NB4 (cell line): ENCODE measurements around the gene RNF152.

Experiments
- DNase-seq: peaks from one replicate; pipeline ENCODE4 v3.0.0; 2010; ENCODE audit warnings: low read depth
- H3K4me3 ChIP-seq: one replicate; pipeline ENCODE4 v1.5.1; 2011; ENCODE audit warnings: mild to moderate bottlenecking, low read depth, low read length, moderate library complexity
- CTCF ChIP-seq: IDR thresholded peaks from one replicate; pipeline ENCODE4 v1.5.1; 2012; ENCODE audit warnings: low read depth, low read length
- MAX ChIP-seq: IDR thresholded peaks from 2 replicates; pipeline ENCODE4 v1.6.1; 2011; ENCODE audit warnings: low read depth, low read length
- MYC ChIP-seq: IDR thresholded peaks from 2 replicates; pipeline ENCODE4 v1.6.1; 2011; ENCODE audit warnings: low read depth, low read length
- POLR2A ChIP-seq: IDR thresholded peaks from 2 replicates; pipeline ENCODE4 v1.6.1; 2011; ENCODE audit warnings: mild to moderate bottlenecking; ENCODE audit not compliant: insufficient read length; ENCODE audit errors: extremely low read depth

The RNF152 gene

GRCh38 chr18:61883547-61883946 lies 9.3 kb downstream of the RNF152 start:
- DNase-seq: no peak
- TF ChIP-seq CTCF (no peak), POLR2A (no peak), MAX (no peak), MYC (no peak)
- H3K4me3 ChIP-seq: no peak overlapping the region

- no peak for DNase-seq
- TF ChIP-seq MYC (no peak), MAX (no peak), POLR2A (no peak), CTCF (no peak)
- H3K4me3 ChIP-seq: no peak overlapping the region
These were observed 10.4 kb downstream of the RNF152 start for GRCh38 chr18:61882296-61883004.

- no peak for TF ChIP-seq POLR2A
- TF ChIP-seq CTCF: no peak
- no peak for TF ChIP-seq MYC
- TF ChIP-seq MAX: no peak
- no peak for DNase-seq
- H3K4me3 ChIP-seq: no peak overlapping the region
These were observed 15.9 kb downstream of the RNF152 start for GRCh38 chr18:61876899-61877298.

GRCh38 chr18:61870151-61870550 lies 22.7 kb downstream of the RNF152 start:
- H3K4me3 ChIP-seq: no peak overlapping the region
- no peak for DNase-seq
- TF ChIP-seq POLR2A (no peak), MYC (no peak), MAX (no peak), CTCF (no peak)

GRCh38 chr18:61869636-61870035 lies 23.2 kb downstream of the RNF152 start:
- H3K4me3 ChIP-seq: no peak overlapping the region
- DNase-seq: no peak
- TF ChIP-seq POLR2A (no peak), MYC (no peak)

GRCh38 chr18:61865466-61866175 lies 27.2 kb downstream of the RNF152 start:
- TF ChIP-seq CTCF (no peak), MYC (no peak), MAX (no peak), POLR2A (no peak)
- no peak overlapping the region for H3K4me3 ChIP-seq
- DNase-seq: no peak
